H9 (cell line): ENCODE measurements around the gene MAML3. TPM values are rescaled to one million over a fixed set of nuclear protein-coding genes. Genes with fewer than 3 reads are reported as not detected.

Source experiments
- DNase-seq: peaks from one replicate; pipeline ENCODE4 v3.0.0-alpha.2; 2017
- H2AFZ ChIP-seq: one replicate; pipeline ENCODE4 v1.6.1; 2013; ENCODE audit warnings: mild to moderate bottlenecking, low read length, control low read depth, moderate library complexity
- H2AK5ac ChIP-seq: 2 replicates; pipeline ENCODE4 v1.6.1; 2013; ENCODE audit warnings: low read length, control low read depth, mixed read lengths; ENCODE audit not compliant: insufficient read length
- H2BK120ac ChIP-seq: one replicate; pipeline ENCODE4 v1.6.1; 2013; ENCODE audit warnings: low read depth, mild to moderate bottlenecking, low read length, control low read depth, inconsistent platforms; ENCODE audit not compliant: poor library complexity, severe bottlenecking
- H2BK12ac ChIP-seq: 2 replicates; pipeline ENCODE4 v1.6.1; 2013; ENCODE audit warnings: low read length, control low read depth, mixed read lengths, low read depth; ENCODE audit not compliant: insufficient read length
- H2BK15ac ChIP-seq: 2 replicates; pipeline ENCODE4 v1.6.1; 2013; ENCODE audit warnings: low read depth, low read length, control low read depth
- H2BK20ac ChIP-seq: one replicate; pipeline ENCODE4 v1.6.1; 2013; ENCODE audit warnings: low read depth, mild to moderate bottlenecking, low read length, control low read depth, inconsistent platforms; ENCODE audit not compliant: poor library complexity, severe bottlenecking
- H2BK5ac ChIP-seq: 2 replicates; pipeline ENCODE4 v1.6.1; 2013; ENCODE audit warnings: low read length, control low read depth, mixed read lengths; ENCODE audit not compliant: insufficient read length
- H3K14ac ChIP-seq: 2 replicates; pipeline ENCODE4 v1.6.1; 2013; ENCODE audit warnings: low read length, control low read depth; ENCODE audit not compliant: insufficient read depth
- H3K18ac ChIP-seq: 2 replicates; pipeline ENCODE4 v1.6.1; 2013; ENCODE audit warnings: low read depth, mild to moderate bottlenecking, mixed read lengths, low read length, control low read depth; ENCODE audit not compliant: insufficient read length
- H3K23ac ChIP-seq: 2 replicates; pipeline ENCODE4 v1.6.1; 2013; ENCODE audit warnings: low read length, control low read depth, mixed read lengths, low read depth; ENCODE audit not compliant: insufficient read length
- H3K23me2 ChIP-seq: 2 replicates; pipeline ENCODE4 v1.6.1; 2013; ENCODE audit warnings: low read depth, mild to moderate bottlenecking, mixed read lengths, low read length, control low read depth; ENCODE audit not compliant: insufficient read length, poor library complexity, severe bottlenecking
- H3K27ac ChIP-seq: 2 replicates; pipeline ENCODE4 v1.5.1; 2013; ENCODE audit warnings: low read length, control low read depth, mixed read lengths, low read depth; ENCODE audit not compliant: insufficient read length
- H3K27me3 ChIP-seq: 2 replicates; pipeline ENCODE4 v1.6.1; 2013; ENCODE audit warnings: low read length, control low read depth, inconsistent platforms; ENCODE audit not compliant: insufficient read depth
- H3K4ac ChIP-seq: 2 replicates; pipeline ENCODE4 v1.6.1; 2013; ENCODE audit warnings: low read depth, mild to moderate bottlenecking, control low read depth, inconsistent platforms, low read length, moderate library complexity
- H3K4me1 ChIP-seq: 2 replicates; pipeline ENCODE4 v1.6.1; 2013; ENCODE audit warnings: low read length, control low read depth, inconsistent platforms; ENCODE audit not compliant: insufficient read depth
- H3K4me2 ChIP-seq: 2 replicates; pipeline ENCODE4 v1.6.1; 2013; ENCODE audit warnings: low read length, control low read depth, mixed read lengths; ENCODE audit not compliant: insufficient read length, insufficient read depth
- H3K56ac ChIP-seq: 2 replicates; pipeline ENCODE4 v1.6.1; 2013; ENCODE audit warnings: low read depth, mild to moderate bottlenecking, mixed read lengths, low read length, control low read depth; ENCODE audit not compliant: insufficient read length
- H3K79me1 ChIP-seq: 2 replicates; pipeline ENCODE4 v1.6.1; 2013; ENCODE audit warnings: low read depth, mild to moderate bottlenecking, moderate library complexity, low read length, control low read depth, inconsistent platforms; ENCODE audit not compliant: insufficient read depth, poor library complexity, severe bottlenecking
- H3K79me2 ChIP-seq: 2 replicates; pipeline ENCODE4 v1.6.1; 2013; ENCODE audit warnings: low read length, control low read depth, inconsistent platforms; ENCODE audit not compliant: insufficient read depth
- H3K9ac ChIP-seq: 2 replicates; pipeline ENCODE4 v1.6.1; 2013; ENCODE audit warnings: low read length, control low read depth, mixed read lengths; ENCODE audit not compliant: insufficient read length; ENCODE audit errors: extremely low read depth
- H3K9me3 ChIP-seq: one replicate; pipeline ENCODE4 v1.6.1; 2013; ENCODE audit warnings: low read depth, low read length, inconsistent platforms; ENCODE audit not compliant: control insufficient read depth
- H3T11ph ChIP-seq: one replicate; pipeline ENCODE4 v1.6.1; 2013; ENCODE audit warnings: mild to moderate bottlenecking, low read length, control low read depth, inconsistent platforms
- H4K20me1 ChIP-seq: one replicate; pipeline ENCODE4 v1.6.1; 2013; ENCODE audit not compliant: control insufficient read depth, insufficient read length, insufficient read depth
- H4K5ac ChIP-seq: 2 replicates; pipeline ENCODE4 v1.6.1; 2013; ENCODE audit warnings: low read depth, mild to moderate bottlenecking, mixed read lengths, low read length, control low read depth; ENCODE audit not compliant: insufficient read length
- H4K8ac ChIP-seq: replicated peaks from 2 replicates; pipeline ENCODE4 v1.6.1; 2013; ENCODE audit warnings: low read length, control low read depth, mixed read lengths, low read depth; ENCODE audit not compliant: insufficient read length
- H4K91ac ChIP-seq: 2 replicates; pipeline ENCODE4 v1.6.1; 2013; ENCODE audit warnings: low read depth, mild to moderate bottlenecking, moderate library complexity, mixed read lengths, low read length, control low read depth; ENCODE audit not compliant: insufficient read length
- H3K27ac Mint-ChIP-seq, 3 experiments: 2 replicates in 2 of 3; 3 replicates in 1 of 3; pipeline ENCODE4 v1.8.0; 2020 to 2021; ENCODE audit warnings: mixed read lengths in 3 of 3, mild to moderate bottlenecking in 1 of 3, moderate library complexity in 1 of 3
- H3K27me3 Mint-ChIP-seq: 2 replicates; pipeline ENCODE4 v1.8.0; 2021; ENCODE audit warnings: low read depth, mild to moderate bottlenecking, moderate library complexity, mixed read lengths
- H3K36me3 Mint-ChIP-seq, 3 experiments: 2 replicates in 2 of 3; 3 replicates in 1 of 3; pipeline ENCODE4 v1.8.0; 2020 to 2021; ENCODE audit warnings: low read depth in 3 of 3, mixed read lengths in 3 of 3; ENCODE audit not compliant: insufficient read depth in 1 of 3
- H3K4me1 Mint-ChIP-seq, 2 experiments: 2 replicates each; pipeline ENCODE4 v1.8.0; 2020; ENCODE audit warnings: mixed read lengths in 2 of 2
- H3K4me3 Mint-ChIP-seq, 2 experiments: 2 replicates in 1 of 2; 3 replicates in 1 of 2; pipeline ENCODE4 v1.8.0; 2020 to 2021; ENCODE audit warnings: mild to moderate bottlenecking in 2 of 2, mixed read lengths in 2 of 2, moderate library complexity in 1 of 2
- H3K9me3 Mint-ChIP-seq, 2 experiments: 2 replicates in 1 of 2; 3 replicates in 1 of 2; pipeline ENCODE4 v1.8.0; 2020; ENCODE audit warnings: mild to moderate bottlenecking in 2 of 2, mixed read lengths in 2 of 2, moderate library complexity in 1 of 2
- CTCF ChIP-seq: fragments of 200-600 bp; sonication (generic); conservative IDR thresholded peaks from 3 replicates; pipeline ENCODE4 v1.8.0; 2021; ENCODE audit warnings: antibody characterized with exemption, mild to moderate bottlenecking
- WGBS: extraction: QIAGEN DNeasy Blood & Tissue Kit; methylation state at CpG from one replicate; pipeline ENCODE4 v1.1.7; 2013; ENCODE audit warnings: missing lambda C conversion rate, low lambda C conversion rate, mixed read lengths; ENCODE audit not compliant: insufficient read length; ENCODE audit errors: extremely low coverage; 5-methylcytosine and 5-hydroxymethylcytosine counted together
- total RNA-seq: library from RNA; stranded (reverse); gene quantifications from 2 replicates; pipeline ENCODE4 v1.2.1, GENCODE V29; 2021

Gene MAML3
- total RNA-seq, 1 experiment from 2014 or later = 3.9 TPM

- Histone ChIP-seq H2BK12ac (no peak overlapping the region), H3K4me2 (no peak overlapping the region), H2BK20ac (no peak overlapping the region), H3K4ac (no peak overlapping the region), H3K27me3 (no peaks in the 10 kb centered on the region), H3T11ph (no peak overlapping the region), H3K56ac (no peak overlapping the region), H4K91ac (no peak overlapping the region), H4K5ac (no peak overlapping the region), H3K23me2 (no peaks in the 10 kb centered on the region), H2BK15ac (no peak overlapping the region), H3K9ac (no peak overlapping the region), H3K4me1 (no peaks in the 10 kb centered on the region), H4K20me1 (no peaks in the 10 kb centered on the region), H3K14ac (no peak overlapping the region), H4K8ac (no peak overlapping the region), H3K18ac (no peak overlapping the region), H3K79me2 (no peaks in the 10 kb centered on the region), H2BK5ac (no peak overlapping the region), H2AFZ (no peak overlapping the region), H3K27ac (no peak overlapping the region), H2BK120ac (no peak overlapping the region), H3K79me1 (no peaks in the 10 kb centered on the region), H3K9me3 (no peaks in the 10 kb centered on the region), H2AK5ac (no peak overlapping the region), H3K23ac (no peak overlapping the region)
- Mint-ChIP-seq H3K27me3 (no peaks in the 10 kb centered on the region; the same call in 1 of the 2 replicates), H3K4me3 (no peak overlapping the region), H3K4me1 (no peaks in the 10 kb centered on the region), H3K9me3 (peaks cover 3 to 5% of the 10 kb centered on the region in 2 experiments; a peak in 2 of 5 replicates), H3K27ac (no peak overlapping the region), H3K36me3 (no peaks in the 10 kb centered on the region; a peak in 2 of 7 replicates)
- WGBS = no CpG with 5 or more reads among the region's 2 CpGs
- no peak for TF ChIP-seq CTCF
- DNase-seq = no peak
Observed at GRCh38 chr4:140162596-140162995, 8.6 kb upstream of the MAML3 start.
